NCI-H2081 treated with DMSO at 0.1 percent for 48 hours (cell line): Measurements from ENCODE around the gene SPOUT1.

Experiments
- DNase-seq: peaks from one replicate; lab custom pipeline; 2025; lab: John Stamatoyannopoulos, UW

Gene SPOUT1

GRCh38 chr9:128836509-128837145 is 7.0 kb upstream of the SPOUT1 start:
- no peak for DNase-seq

- no peak for DNase-seq
Observed at GRCh38 chr9:128835246-128836210, 5.9 kb upstream of the SPOUT1 start.

- no peak for DNase-seq
Observed at GRCh38 chr9:128833696-128834095, 4.1 kb upstream of the SPOUT1 start.

GRCh38 chr9:128828719-128829452 is 708 bp downstream of the SPOUT1 start:
- no peak for DNase-seq

GRCh38 chr9:128828267-128828666 is 1.3 kb downstream of the SPOUT1 start:
- no peak for DNase-seq

- DNase-seq = no peak
Observed at GRCh38 chr9:128825923-128826700, 3.5 kb downstream of the SPOUT1 start.

- DNase-seq = no peak
Observed at GRCh38 chr9:128824911-128825310, 4.7 kb downstream of the SPOUT1 start.

- DNase-seq = no peak
Observed at GRCh38 chr9:128823903-128824406, 5.6 kb downstream of the SPOUT1 start.

GRCh38 chr9:128823362-128823902 is 6.2 kb downstream of the SPOUT1 start:
- no peak for DNase-seq

- DNase-seq = no peak
Observed at GRCh38 chr9:128822407-128823042, 7.1 kb downstream of the SPOUT1 start.

GRCh38 chr9:128821584-128822406 is 7.8 kb downstream of the SPOUT1 start:
- no peak for DNase-seq

GRCh38 chr9:128820665-128821583 is 8.7 kb downstream of the SPOUT1 start:
- DNase-seq = no peak

GRCh38 chr9:128819716-128820664 is 9.6 kb downstream of the SPOUT1 start:
- no peak for DNase-seq

- DNase-seq = no peak
Observed at GRCh38 chr9:128818839-128819715, 10.5 kb downstream of the SPOUT1 start.

- peak; percentile 87 for DNase-seq
Observed at GRCh38 chr9:128818099-128818838, 11.3 kb downstream of the SPOUT1 start, which contains the start of gene ENDOG. TSS of gene ENDOG (plus strand) at chr9:128818500. CDS start at chr9:128818685, 185 bp downstream.

GRCh38 chr9:128810873-128811272 is 18.7 kb downstream of the SPOUT1 start:
- no peak for DNase-seq
